Measurements from ENCODE around the gene POM121C. TPM values are rescaled to one million over a fixed set of nuclear protein-coding genes. Genes with fewer than 3 reads are reported as not detected.
A peak's percentile ranks its signal among the peaks of the same experiment; 100 is the strongest.
"Not testable (repeated sequence)": the region's sequence is repeated elsewhere in the genome, so short reads cannot be mapped to it uniquely, and the experiment has no call there.

POM121C gene
- total RNA-seq, 1 donor from 2014 or later = 21.6 TPM

GRCh38 chr7:75414708-75415427 is 71.2 kb downstream of the POM121C start:
- H3K4me3 ChIP-seq; DNase-seq (ENCODE audit: extremely low spot score in 2 of 2); H3K36me3 ChIP-seq; H3K4me1 ChIP-seq; H3K27me3 ChIP-seq; H3K27ac ChIP-seq; intact Hi-C loops (cut with DNase I); H3K9me3 ChIP-seq: not testable (repeated sequence)

- H3K36me3 ChIP-seq; H3K27ac ChIP-seq; intact Hi-C loops (cut with DNase I); H3K9me3 ChIP-seq; DNase-seq (ENCODE audit: extremely low spot score in 2 of 2); H3K4me1 ChIP-seq; H3K27me3 ChIP-seq; H3K4me3 ChIP-seq: not testable (repeated sequence)
Measured at GRCh38 chr7:75414204-75414603, 71.9 kb downstream of the POM121C start.

DNA sequence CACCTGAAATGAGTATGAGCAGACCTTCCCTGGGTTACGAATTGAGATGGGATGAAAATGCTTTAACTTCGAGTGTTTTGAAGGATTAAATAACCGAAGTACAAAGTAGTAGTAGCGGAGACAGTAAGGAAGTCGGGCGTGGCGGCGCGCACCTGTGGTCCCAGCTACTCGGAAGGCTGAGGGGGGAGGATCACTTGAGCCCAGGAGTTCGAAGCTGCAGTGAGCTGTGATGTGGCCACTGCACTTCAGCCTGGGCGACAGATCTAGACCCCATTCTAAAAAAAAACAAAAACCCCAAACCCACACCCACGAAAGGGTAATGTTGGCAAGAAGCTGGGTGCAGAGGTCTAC is 75.3 kb downstream of the POM121C start:
- intact Hi-C loops (cut with DNase I); H3K27ac ChIP-seq; H3K36me3 ChIP-seq; H3K4me3 ChIP-seq; H3K4me1 ChIP-seq; H3K27me3 ChIP-seq; DNase-seq (ENCODE audit: extremely low spot score in 2 of 2); H3K9me3 ChIP-seq: not testable (repeated sequence)

GRCh38 chr7:75409880-75410822 is 75.9 kb downstream of the POM121C start:
- peak overlapping the region in 1 of 2 donors; percentile 42 for H3K4me3 ChIP-seq
- H3K27ac ChIP-seq; H3K36me3 ChIP-seq; H3K4me1 ChIP-seq; intact Hi-C loops (cut with DNase I); DNase-seq (ENCODE audit: extremely low spot score in 2 of 2); H3K27me3 ChIP-seq; H3K9me3 ChIP-seq: not testable (repeated sequence)

DNA sequence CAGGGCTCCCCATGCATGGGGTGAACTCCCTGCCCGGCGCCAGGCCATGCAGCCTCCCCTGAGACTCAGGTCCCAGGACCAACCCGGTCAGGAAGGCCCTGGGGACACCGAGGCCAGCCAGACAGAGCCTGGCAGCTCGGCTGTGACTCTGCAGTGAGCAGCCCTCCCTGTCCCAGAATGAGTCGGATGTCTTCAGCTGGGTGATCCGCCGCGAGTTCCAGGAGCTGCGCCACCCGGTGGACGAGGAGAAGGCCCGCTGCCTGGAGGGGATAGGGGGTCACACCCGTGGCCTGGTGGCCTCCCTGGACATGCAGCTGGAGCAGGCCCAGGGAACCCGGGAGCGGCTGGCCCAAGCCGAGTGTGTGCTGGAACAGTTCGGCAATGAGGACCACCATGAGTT is 81.4 kb downstream of the POM121C start:
- H3K36me3 ChIP-seq; intact Hi-C loops (cut with DNase I); H3K27me3 ChIP-seq; H3K27ac ChIP-seq; DNase-seq (ENCODE audit: extremely low spot score in 2 of 2); H3K4me1 ChIP-seq; H3K4me3 ChIP-seq; H3K9me3 ChIP-seq: not testable (repeated sequence)

DNA sequence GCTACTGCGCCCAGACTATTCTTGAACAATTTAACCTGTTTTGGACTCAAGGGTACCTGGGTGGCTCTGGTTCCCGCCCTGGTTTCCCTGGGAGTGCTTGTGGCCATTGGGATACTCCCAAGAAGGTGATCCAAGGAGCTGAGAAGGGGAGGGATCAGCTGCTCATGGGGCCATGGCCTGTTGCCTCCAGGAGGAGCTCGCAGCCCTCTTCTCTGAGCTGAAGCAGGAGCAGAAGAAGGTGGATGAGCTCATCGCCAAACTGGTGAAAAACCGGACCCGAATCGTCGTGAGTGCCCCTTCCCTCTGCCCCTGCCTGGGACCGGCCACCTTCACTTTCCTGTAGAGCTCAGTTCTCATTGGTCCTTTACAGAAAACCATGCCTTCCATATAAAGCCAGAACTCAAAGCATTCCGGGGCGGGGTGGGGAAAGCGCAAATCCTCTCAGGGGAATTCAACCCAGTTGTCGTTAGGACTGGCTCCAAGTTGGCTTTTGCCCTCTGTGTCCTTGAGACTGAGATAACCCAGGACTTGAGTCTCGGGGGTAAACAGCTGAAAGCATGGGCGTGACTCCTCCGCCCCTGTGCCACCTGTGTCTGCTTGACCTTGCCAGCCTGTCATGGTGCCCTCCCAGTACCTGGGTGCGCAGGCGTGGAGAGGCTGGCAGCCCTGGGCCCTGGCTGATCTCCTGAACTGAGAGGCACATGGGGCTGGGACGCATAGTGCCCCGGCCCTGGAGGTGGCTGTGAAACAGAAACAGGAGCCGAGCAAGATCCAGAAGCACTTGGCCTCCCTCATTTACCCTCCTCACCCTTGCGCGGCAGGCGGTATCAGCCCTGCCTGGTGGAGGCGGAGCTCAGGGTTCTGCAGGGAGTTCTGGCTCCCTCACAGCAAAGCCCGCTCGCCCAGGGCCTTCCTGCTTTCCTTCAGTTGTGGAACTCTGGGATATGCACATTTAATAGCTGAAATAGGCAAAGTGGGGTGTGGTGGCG is 82.3 kb downstream of the POM121C start:
- H3K36me3 ChIP-seq; H3K4me1 ChIP-seq; H3K27me3 ChIP-seq; DNase-seq (ENCODE audit: extremely low spot score in 2 of 2); intact Hi-C loops (cut with DNase I); H3K9me3 ChIP-seq; H3K27ac ChIP-seq; H3K4me3 ChIP-seq: not testable (repeated sequence)

DNA sequence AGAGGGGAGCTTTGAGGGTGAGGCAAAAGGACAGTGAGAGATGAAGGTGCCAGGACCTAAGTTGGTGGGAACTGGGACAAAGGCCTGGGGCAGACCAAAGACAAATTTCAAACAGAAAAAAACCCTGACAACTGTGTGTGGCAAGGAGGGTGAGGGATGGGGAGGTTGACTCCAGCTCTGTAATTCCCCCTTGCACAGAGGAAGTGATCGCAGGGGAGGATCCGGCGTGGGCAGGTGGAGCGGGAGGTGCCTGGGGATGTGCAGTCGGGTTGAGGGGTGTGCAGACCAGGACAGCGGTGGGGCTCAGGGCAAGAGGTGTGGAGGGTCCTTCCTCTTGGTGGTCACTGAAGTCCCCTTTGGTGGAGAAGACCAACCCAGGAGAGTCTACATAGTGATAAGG is 85.5 kb downstream of the POM121C start:
- H3K4me3 ChIP-seq; H3K36me3 ChIP-seq; intact Hi-C loops (cut with DNase I); H3K4me1 ChIP-seq; H3K27me3 ChIP-seq; H3K27ac ChIP-seq; DNase-seq (ENCODE audit: extremely low spot score in 2 of 2); H3K9me3 ChIP-seq: not testable (repeated sequence)

GRCh38 chr7:75398771-75399700 is 87.1 kb downstream of the POM121C start:
- not testable (repeated sequence) for DNase-seq (ENCODE audit: extremely low spot score in 2 of 2)

DNA sequence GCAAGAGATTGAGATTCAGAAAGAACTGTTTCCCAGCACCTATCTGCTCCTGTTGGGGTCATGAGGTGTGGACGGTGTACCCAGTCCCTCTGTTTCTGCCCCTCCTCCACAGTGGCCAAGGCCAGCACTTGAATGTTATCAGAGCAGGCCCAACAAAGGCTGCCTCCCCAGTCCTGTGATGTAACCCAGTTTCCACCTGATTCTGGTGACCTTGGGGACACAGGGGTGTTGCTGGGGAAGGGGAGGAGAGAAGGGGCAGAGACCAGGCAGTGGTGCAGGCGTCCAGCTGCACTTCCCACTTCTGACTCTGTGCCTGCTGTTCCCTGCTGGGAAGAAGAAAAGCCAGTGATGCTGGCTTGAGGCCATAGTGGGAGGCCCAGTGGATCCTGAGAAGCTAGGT is 88.2 kb downstream of the POM121C start:
- H3K9me3 ChIP-seq; H3K4me1 ChIP-seq; DNase-seq (ENCODE audit: extremely low spot score in 2 of 2); H3K27ac ChIP-seq; H3K4me3 ChIP-seq; H3K36me3 ChIP-seq; intact Hi-C loops (cut with DNase I); H3K27me3 ChIP-seq: not testable (repeated sequence)

More at GRCh38 chr7:75398771-75399700, 87.1 kb downstream of the POM121C start:
- H3K9me3 ChIP-seq; H3K4me1 ChIP-seq; H3K27ac ChIP-seq; H3K27me3 ChIP-seq; H3K36me3 ChIP-seq; intact Hi-C loops (cut with DNase I); H3K4me3 ChIP-seq: not testable (repeated sequence)

GRCh38 chr7:75395329-75395728 is 90.8 kb downstream of the POM121C start, which contains the start of gene TRIM73:
TRIM73 (plus strand) TSS chr7:75395629; CDS start chr7:75398934, 3,305 bp downstream.
- H3K27ac ChIP-seq; H3K4me1 ChIP-seq; DNase-seq (ENCODE audit: extremely low spot score in 2 of 2); H3K36me3 ChIP-seq; intact Hi-C loops (cut with DNase I); H3K27me3 ChIP-seq; H3K9me3 ChIP-seq; H3K4me3 ChIP-seq: not testable (repeated sequence)

- DNase-seq (ENCODE audit: extremely low spot score in 2 of 2); H3K27ac ChIP-seq; H3K4me3 ChIP-seq; H3K4me1 ChIP-seq; H3K27me3 ChIP-seq; H3K9me3 ChIP-seq; intact Hi-C loops (cut with DNase I); H3K36me3 ChIP-seq: not testable (repeated sequence)
Measured at GRCh38 chr7:75393194-75393593, 92.9 kb downstream of the POM121C start.

Data from vagina (tissue), 2 donors.